HG03196 (cell line): ENCODE results near the gene PYGO1.

Experiments used
- ATAC-seq: cut with Tn5 transposase; IDR thresholded peaks from one replicate; pipeline ENCODE4 v1.9.1; 2021; ENCODE audit not compliant: unreplicated experiment

The PYGO1 gene

GRCh38 chr15:55573224-55573623 lies 14.9 kb downstream of the PYGO1 start:
- no peak for ATAC-seq

- no peak for ATAC-seq
Measured at GRCh38 chr15:55564347-55565145, 23.6 kb downstream of the PYGO1 start.

GRCh38 chr15:55562601-55563000 lies 25.5 kb downstream of the PYGO1 start:
- no peak for ATAC-seq

- ATAC-seq: no peak
Measured at GRCh38 chr15:55555089-55555488, 33.1 kb downstream of the PYGO1 start.

GRCh38 chr15:55552926-55553325 lies 35.2 kb downstream of the PYGO1 start:
- no peak for ATAC-seq

- ATAC-seq: no peak
Measured at GRCh38 chr15:55552451-55552850, 35.7 kb downstream of the PYGO1 start.

- no peak for ATAC-seq
Measured at GRCh38 chr15:55549305-55549704, 38.8 kb downstream of the PYGO1 start.

GRCh38 chr15:55546718-55547117 lies 41.4 kb downstream of the PYGO1 start:
- ATAC-seq: no peak

GRCh38 chr15:55535436-55535835 lies 52.7 kb downstream of the PYGO1 start:
- ATAC-seq: no peak

GRCh38 chr15:55532944-55533343 lies 55.2 kb downstream of the PYGO1 start:
- ATAC-seq: no peak

- no peak for ATAC-seq
Measured at GRCh38 chr15:55530861-55531313, 57.3 kb downstream of the PYGO1 start.

- ATAC-seq: no peak
Measured at GRCh38 chr15:55528812-55529211, 59.3 kb downstream of the PYGO1 start.

- ATAC-seq: no peak
Measured at GRCh38 chr15:55527150-55527549, 61.0 kb downstream of the PYGO1 start.

GRCh38 chr15:55526559-55527036 lies 61.5 kb downstream of the PYGO1 start:
- peak; percentile 68 for ATAC-seq

GRCh38 chr15:55522742-55523450 lies 65.2 kb downstream of the PYGO1 start:
- ATAC-seq: no peak

- no peak for ATAC-seq
Measured at GRCh38 chr15:55518641-55519040, 69.5 kb downstream of the PYGO1 start.

GRCh38 chr15:55518009-55518408 lies 70.1 kb downstream of the PYGO1 start:
- no peak for ATAC-seq

- no peak for ATAC-seq
Measured at GRCh38 chr15:55515991-55516776, 72.0 kb downstream of the PYGO1 start.

- ATAC-seq: no peak
Measured at GRCh38 chr15:55515491-55515890, 72.7 kb downstream of the PYGO1 start.

- no peak for ATAC-seq
Measured at GRCh38 chr15:55514414-55514850, 73.7 kb downstream of the PYGO1 start.
